H1 (cell line): ENCODE data around the gene TELO2. TPM values are rescaled to one million over a fixed set of nuclear protein-coding genes. Genes with fewer than 3 reads are reported as not detected.

Experiments used
- CTCF ChIA-PET: fragments of 300-600 bp; sonication (Branson Sonifier 250); formaldehyde crosslinking; loops from one replicate; lab custom pipeline; 2021; ENCODE audit not compliant: partially characterized antibody; lab: Charles Lee
- POLR2A ChIA-PET: fragments of 300-600 bp; sonication (Branson Sonifier 250); formaldehyde crosslinking; loops from one replicate; lab custom pipeline; 2021; ENCODE audit warnings: inconsistent platforms; ENCODE audit not compliant: partially characterized antibody; lab: Charles Lee
- DNase-seq, 2 experiments: peaks; one replicate each; pipeline versions ENCODE4 v3.0.0 to v3.0.0-alpha.2; 2010 to 2022; ENCODE audit warnings: low spot score in 2 of 2, low read depth in 1 of 2, mixed read lengths in 1 of 2
- FAIRE-seq: peaks from 2 replicates; lab custom pipeline; 2011; peaks lifted over from hg19 to GRCh38; lab: Jason Lieb, UNC
- H2AFZ ChIP-seq: 2 replicates; pipeline ENCODE4 v1.8.1; 2012; ENCODE audit warnings: low read length, inconsistent platforms
- H2AK5ac ChIP-seq: 2 replicates; pipeline ENCODE4 v1.6.1; 2013; ENCODE audit warnings: low read depth, low read length
- H2BK120ac ChIP-seq: replicated peaks from 2 replicates; pipeline ENCODE3; 2013; ENCODE audit warnings: low read depth, low read length, inconsistent platforms
- H2BK12ac ChIP-seq: 2 replicates; pipeline ENCODE4 v1.6.1; 2013; ENCODE audit warnings: low read depth, low read length
- H2BK15ac ChIP-seq: 2 replicates; pipeline ENCODE4 v1.6.1; 2013; ENCODE audit warnings: low read length
- H2BK20ac ChIP-seq: 2 replicates; pipeline ENCODE4 v1.6.1; 2013; ENCODE audit warnings: low read length
- H2BK5ac ChIP-seq: 2 replicates; pipeline ENCODE4 v1.6.1; 2013; ENCODE audit warnings: low read depth, low read length
- H3K14ac ChIP-seq: 2 replicates; pipeline ENCODE4 v1.6.1; 2013; ENCODE audit warnings: inconsistent platforms; ENCODE audit not compliant: insufficient read length
- H3K18ac ChIP-seq: 2 replicates; pipeline ENCODE4 v1.6.1; 2013; ENCODE audit warnings: low read length; ENCODE audit errors: extremely low read depth
- H3K23ac ChIP-seq: 2 replicates; pipeline ENCODE4 v1.6.1; 2013; ENCODE audit warnings: inconsistent platforms; ENCODE audit not compliant: insufficient read length
- H3K23me2 ChIP-seq: 2 replicates; pipeline ENCODE4 v1.6.1; 2013; ENCODE audit warnings: low read depth, low read length
- H3K27ac ChIP-seq: 2 replicates; pipeline ENCODE4 v1.6.1; 2011; ENCODE audit warnings: low read depth, low read length, inconsistent platforms
- H3K27me3 ChIP-seq, 4 experiments: replicated peaks in 1 of 4; 1 replicate in 1 of 4; 2 replicates in 3 of 4; pipeline versions ENCODE4 v1.6.1 to v1.8.1; 2011 to 2013; ENCODE audit warnings: low read length in 3 of 4, mild to moderate bottlenecking in 3 of 4, inconsistent platforms in 2 of 4, mixed read lengths in 2 of 4, moderate library complexity in 1 of 4; ENCODE audit not compliant: control insufficient read depth in 3 of 4, insufficient read depth in 3 of 4; ENCODE audit errors: extremely low read depth in 1 of 4
- H3K36me3 ChIP-seq, 4 experiments: 2 replicates each; pipeline versions ENCODE4 v1.6.1 to v1.8.1; 2011 to 2013; ENCODE audit warnings: mild to moderate bottlenecking in 4 of 4, low read length in 3 of 4, moderate library complexity in 2 of 4, control low read depth in 1 of 4, inconsistent platforms in 1 of 4; ENCODE audit not compliant: insufficient read depth in 4 of 4, control insufficient read depth in 2 of 4
- H3K4ac ChIP-seq: replicated peaks from 2 replicates; pipeline ENCODE3; 2013; ENCODE audit warnings: low read length, low read depth, mixed read lengths, inconsistent platforms; ENCODE audit not compliant: insufficient read length
- H3K4me1 ChIP-seq, 4 experiments: replicated peaks in 1 of 4; 1 replicate in 1 of 4; 2 replicates in 3 of 4; pipeline versions ENCODE4 v1.6.1 to v1.8.1; 2011 to 2013; ENCODE audit warnings: low read length in 3 of 4, inconsistent platforms in 2 of 4, mixed read lengths in 1 of 4; ENCODE audit not compliant: insufficient read depth in 4 of 4, control insufficient read depth in 3 of 4
- H3K4me2 ChIP-seq, 2 experiments: 2 replicates each; pipeline versions ENCODE4 v1.6.1 to v1.8.1; 2011 to 2013; ENCODE audit warnings: low read depth in 2 of 2, low read length in 2 of 2, control low read depth in 1 of 2, inconsistent platforms in 1 of 2, mild to moderate bottlenecking in 1 of 2; ENCODE audit not compliant: insufficient read depth in 1 of 2
- H3K4me3 ChIP-seq, 4 experiments: fragments of 200-600, 300-600 bp in 1 of 4; sonication (generic), shearing (Covaris generic), sonication (Bioruptor Twin) in 1 of 4; 2 replicates each; pipeline versions ENCODE4 v1.5.1 to v1.8.1; 2011 to 2016; ENCODE audit warnings: low read length in 4 of 4, low read depth in 3 of 4, control low read depth in 2 of 4, inconsistent platforms in 2 of 4, mild to moderate bottlenecking in 2 of 4, mixed read lengths in 1 of 4, moderate library complexity in 1 of 4; ENCODE audit not compliant: insufficient read depth in 2 of 4; ENCODE audit errors: extremely low read depth in 1 of 4
- H3K56ac ChIP-seq: replicated peaks from 2 replicates; pipeline ENCODE3; 2013; ENCODE audit warnings: low read depth, mild to moderate bottlenecking, mixed read lengths, low read length, inconsistent platforms; ENCODE audit not compliant: insufficient read length
- H3K79me1 ChIP-seq: 2 replicates; pipeline ENCODE4 v1.6.1; 2013; ENCODE audit warnings: low read depth, low read length, control low read depth
- H3K79me2 ChIP-seq, 2 experiments: 2 replicates each; pipeline versions ENCODE4 v1.6.1 to v1.8.1; 2012 to 2013; ENCODE audit warnings: low read length in 2 of 2, mild to moderate bottlenecking in 2 of 2, inconsistent platforms in 1 of 2; ENCODE audit not compliant: insufficient read depth in 2 of 2, control insufficient read depth in 1 of 2
- H3K9ac ChIP-seq, 4 experiments: replicated peaks in 1 of 4; 1 replicate in 1 of 4; 2 replicates in 3 of 4; pipeline versions ENCODE4 v1.6.1 to v1.8.1; 2011 to 2013; ENCODE audit warnings: low read depth in 3 of 4, low read length in 3 of 4, control low read depth in 2 of 4, mild to moderate bottlenecking in 2 of 4, moderate library complexity in 2 of 4, inconsistent platforms in 1 of 4; ENCODE audit errors: extremely low read depth in 1 of 4
- H3K9me3 ChIP-seq, 2 experiments: 2 replicates each; pipeline versions ENCODE4 v1.6.1 to v1.8.1; 2012 to 2013; ENCODE audit warnings: mild to moderate bottlenecking in 2 of 2, moderate library complexity in 2 of 2, control low read depth in 1 of 2, inconsistent platforms in 1 of 2, low read depth in 1 of 2, low read length in 1 of 2, mixed read lengths in 1 of 2; ENCODE audit not compliant: insufficient read depth in 2 of 2
- H4K20me1 ChIP-seq, 2 experiments: replicated peaks in 1 of 2; 2 replicates each; pipeline versions ENCODE3 to v1.8.1; 2011 to 2013; ENCODE audit warnings: inconsistent platforms in 2 of 2, low read length in 2 of 2, mild to moderate bottlenecking in 1 of 2; ENCODE audit not compliant: insufficient read depth in 2 of 2, control insufficient read depth in 1 of 2
- H4K5ac ChIP-seq: 2 replicates; pipeline ENCODE4 v1.6.1; 2013; ENCODE audit warnings: low read length, low read depth, mixed read lengths, inconsistent platforms; ENCODE audit not compliant: insufficient read length
- H4K8ac ChIP-seq: 2 replicates; pipeline ENCODE4 v1.8.0; 2013; ENCODE audit warnings: mild to moderate bottlenecking, moderate library complexity, low read length, inconsistent platforms; ENCODE audit not compliant: insufficient read depth; ENCODE audit errors: extremely low read depth
- H4K91ac ChIP-seq: replicated peaks from 2 replicates; pipeline ENCODE3; 2013; ENCODE audit warnings: low read length, mixed read lengths, inconsistent platforms; ENCODE audit not compliant: insufficient read length
- EGR1 ChIP-seq: IDR thresholded peaks from 2 replicates; pipeline ENCODE4 v1.6.1; 2011; ENCODE audit warnings: low read depth, low read length, borderline replicate concordance
- HDAC2 ChIP-seq, 2 experiments: fragments of 300-600 bp in 1 of 2; sonication (generic) in 1 of 2; IDR thresholded peaks; 2 replicates each; pipeline ENCODE4 v1.6.1; 2011 to 2012; ENCODE audit warnings: low read depth in 2 of 2, low read length in 2 of 2, mild to moderate bottlenecking in 2 of 2, moderate library complexity in 2 of 2, borderline replicate concordance in 1 of 2, inconsistent platforms in 1 of 2
- KDM4A ChIP-seq: IDR thresholded peaks from one replicate; pipeline ENCODE4 v1.7.1; 2012; ENCODE audit warnings: low read depth, mild to moderate bottlenecking, moderate library complexity, low read length, inconsistent platforms; ENCODE audit not compliant: severe bottlenecking
- POLR2A ChIP-seq, 2 experiments: IDR thresholded peaks; 1 replicate in 1 of 2; 2 replicates in 1 of 2; pipeline ENCODE4 v1.6.1; 2011; ENCODE audit warnings: low read depth in 2 of 2, low read length in 2 of 2, mild to moderate bottlenecking in 2 of 2; ENCODE audit errors: control extremely low read depth in 1 of 2
- SAP30 ChIP-seq: fragments of 300-600 bp; sonication (generic); IDR thresholded peaks from 2 replicates; pipeline ENCODE4 v1.7.1; 2012; ENCODE audit warnings: low read length, moderate library complexity, mild to moderate bottlenecking, inconsistent platforms; ENCODE audit not compliant: insufficient read depth, insufficient replicate concordance
- WGBS, 2 experiments: shearing (Covaris generic) in 1 of 2; methylation state at CpG; one replicate each; pipeline versions ENCODE4 v1.1.6 to v1.1.7; 2013 to 2015; ENCODE audit warnings: low lambda C conversion rate in 2 of 2, mixed read lengths in 2 of 2, inconsistent platforms in 1 of 2, low coverage in 1 of 2, missing lambda C conversion rate in 1 of 2; ENCODE audit not compliant: insufficient replicate concordance in 2 of 2, insufficient coverage in 1 of 2, insufficient read length in 1 of 2; ENCODE audit errors: extremely low coverage in 1 of 2, missing lambda C conversion rate in 1 of 2; 5-methylcytosine and 5-hydroxymethylcytosine counted together
- polyA plus RNA-seq, 7 experiments: library from polyadenylated mRNA; depleted of rRNA in 3 of 7; stranded (reverse) in 5 of 7; unstranded in 2 of 7; fragments of >200 nt in 5 of 7; fragments of 200-250 nt in 2 of 7; gene quantifications; 1 replicate in 5 of 7; 2 replicates in 1 of 7; 4 replicates in 1 of 7; pipeline versions ENCODE4 v1.2.1 to v1.2.3, GENCODE V29; 2011 to 2013; ENCODE audit warnings: missing spikeins in 2 of 7, mixed read lengths in 2 of 7
- total RNA-seq: library from RNA; stranded (reverse); fragmentation: NEBNext Ultra II Directional; extraction: Animal tissue kit (Norgen Biotek cat#: 25700); gene quantifications from 2 replicates; pipeline ENCODE4 v1.2.1, GENCODE V29; 2021

Gene TELO2
- total and polyA plus RNA-seq, 2 of the 8 experiments (the other 6 are each of a cell fraction or from before 2014, with no cell fraction given): 39.3 to 64.8 TPM

GRCh38 chr16:1537763-1538289 lies 44.7 kb downstream of the TELO2 start:
- no peak overlapping the region for H3K27ac ChIP-seq
- no peak for TF ChIP-seq POLR2A (IDR thresholded peaks at IDR 0.05; ENCODE audit: control extremely low read depth in 1 of 2, low read depth in 2 of 2, low read length in 2 of 2)
- 0 out of 2 replicates have a peak, but pooled peaks have one; percentile 36 for TF ChIP-seq EGR1
- no peak for TF ChIP-seq SAP30
- no peak for TF ChIP-seq KDM4A
- no peak for TF ChIP-seq HDAC2 (IDR thresholded peaks at IDR 0.05; ENCODE audit: borderline replicate concordance in 1 of 2, low read depth in 2 of 2, low read length in 2 of 2)

More at GRCh38 chr16:1537763-1538289, 44.7 kb downstream of the TELO2 start:
- H3K4me3 ChIP-seq: no peak overlapping the region
- no peak overlapping the region for H3K14ac ChIP-seq
- no peak overlapping the region for H3K56ac ChIP-seq
- no peak overlapping the region for H2BK5ac ChIP-seq
- FAIRE-seq (no peak), DNase-seq (no peak)
- no peak overlapping the region for H2BK120ac ChIP-seq
- peaks cover 4 to 7% of the 10 kb centered on the region in 2 experiments for H4K20me1 ChIP-seq
- H4K91ac ChIP-seq: no peak overlapping the region
- H4K8ac ChIP-seq: no peak overlapping the region
- H2BK20ac ChIP-seq: no peak overlapping the region
- H3K79me1 ChIP-seq: no peaks in the 10 kb centered on the region
- H3K4ac ChIP-seq: no peak overlapping the region
- no peak overlapping the region for H4K5ac ChIP-seq
- CTCF ChIA-PET: interaction anchor here (0.6 to 3.0 kb wide), 12 partner anchors 9 to 184 kb away, joined by 3 to 12 read pairs (median 4); partner anchors contain the start of gene TELO2
- H3K23me2 ChIP-seq: no peaks in the 10 kb centered on the region
- no peak overlapping the region for H3K9ac ChIP-seq
- H3K27me3 ChIP-seq: no peaks in the 10 kb centered on the region
- H3K23ac ChIP-seq: no peak overlapping the region
- H3K9me3 ChIP-seq: no peaks in the 10 kb centered on the region
- H3K79me2 ChIP-seq: no peaks in the 10 kb centered on the region
- POLR2A ChIA-PET: interaction anchor here (1.4 kb wide), 1 partner anchor 27 kb away, joined by 4 read pairs; no protein-coding TSS in a partner anchor
- no peak overlapping the region for H2BK12ac ChIP-seq
- no peaks in the 10 kb centered on the region for H3K36me3 ChIP-seq
- H3K4me1 ChIP-seq: no peaks in the 10 kb centered on the region; a peak in 1 of 7 replicates
- H2AK5ac ChIP-seq: no peak overlapping the region
- no peak overlapping the region for H2AFZ ChIP-seq
- no peak overlapping the region for H3K4me2 ChIP-seq
- WGBS, 2 experiments: 95% methylated on average over 25 of the region's 26 CpGs; no CpG with 5 or more reads in 1 of the 2 experiments
- H3K18ac ChIP-seq: no peak overlapping the region
- no peak overlapping the region for H2BK15ac ChIP-seq
